Activated T-helper 2 cell treated with anti-CD3 and anti-CD28 coated beads, Interferon-gamma antibody, Interleukin-2, Interleukin-4, amounts not matched to agents 10 μg/mL and 5 μg/mL and 100 μg/mL, durations not matched to agents 14 hours and 24 hours and 36 hours (primary cell): ENCODE measurements around the gene CYSTM1. TPM values are rescaled to one million over a fixed set of nuclear protein-coding genes. Genes with fewer than 3 reads are reported as not detected.
A peak's percentile ranks its signal among the peaks of the same experiment; 100 is the strongest.
"Not testable (repeated sequence)": the region's sequence is repeated elsewhere in the genome, so short reads cannot be mapped to it uniquely, and the experiment has no call there.

Source experiments
- DNase-seq: peaks from one replicate; pipeline ENCODE4 v3.0.0; 2021; ENCODE audit warnings: low spot score
- H3K27ac Mint-ChIP-seq: one replicate; pipeline ENCODE4 v1.8.0; 2021; ENCODE audit warnings: mixed read lengths
- H3K27me3 Mint-ChIP-seq: one replicate; pipeline ENCODE4 v1.8.0; 2021; ENCODE audit warnings: low read depth, mixed read lengths
- H3K36me3 Mint-ChIP-seq: one replicate; pipeline ENCODE4 v1.8.0; 2021; ENCODE audit warnings: low read depth, mixed read lengths
- H3K4me1 Mint-ChIP-seq: one replicate; pipeline ENCODE4 v1.8.0; 2021; ENCODE audit warnings: low read depth, mixed read lengths
- H3K4me3 Mint-ChIP-seq: one replicate; pipeline ENCODE4 v1.8.0; 2021; ENCODE audit warnings: low read depth, mild to moderate bottlenecking, moderate library complexity, mixed read lengths
- H3K9me3 Mint-ChIP-seq: one replicate; pipeline ENCODE4 v1.8.0; 2021; ENCODE audit warnings: mixed read lengths
- intact Hi-C: fragments of 100-400 bp; cut with micrococcal nuclease; formaldehyde crosslinking; loops from one replicate; pipeline ENCODE4 v1.15.1; 2023
- total RNA-seq: library from RNA; stranded (reverse); gene quantifications from 2 replicates; pipeline ENCODE4 v1.2.3, GENCODE V29; 2022

Gene CYSTM1
- total RNA-seq, 1 donor from 2014 or later = 11.3 TPM

GRCh38 chr5:140153255-140153654 lies 21.7 kb upstream of the CYSTM1 start:
- Mint-ChIP-seq H3K4me1 (no peaks in the 10 kb centered on the region), H3K9me3 (no peaks in the 10 kb centered on the region), H3K4me3 (no peak overlapping the region), H3K36me3 (no peaks in the 10 kb centered on the region), H3K27me3 (peaks cover 5% of the 10 kb centered on the region), H3K27ac (no peak overlapping the region)
- DNase-seq = no peak
- intact Hi-C loops = no loop called here

- intact Hi-C loops = no loop called here
- no peak for DNase-seq
- H3K27ac Mint-ChIP-seq = no peak overlapping the region
- peaks cover 2% of the 10 kb centered on the region for H3K27me3 Mint-ChIP-seq
- H3K4me3 Mint-ChIP-seq = no peak overlapping the region
- no peaks in the 10 kb centered on the region for H3K9me3 Mint-ChIP-seq
- no peaks in the 10 kb centered on the region for H3K36me3 Mint-ChIP-seq
- H3K4me1 Mint-ChIP-seq = no peaks in the 10 kb centered on the region
These were observed 21.1 kb upstream of the CYSTM1 start for GRCh38 chr5:140153905-140154304.

- intact Hi-C loops, H3K36me3 Mint-ChIP-seq, H3K27me3 Mint-ChIP-seq, H3K4me1 Mint-ChIP-seq, H3K4me3 Mint-ChIP-seq, H3K9me3 Mint-ChIP-seq, DNase-seq, H3K27ac Mint-ChIP-seq: not testable (repeated sequence)
These were observed 20.1 kb upstream of the CYSTM1 start for GRCh38 chr5:140154710-140155381.

- intact Hi-C loops = loop anchor here (1.0 to 2.0 kb wide), 3 partner anchors 12 to 370 kb away; no protein-coding TSS in a partner anchor
- Mint-ChIP-seq H3K4me3 (peak overlapping the region; percentile 33), H3K27ac (no peak overlapping the region), H3K36me3 (no peaks in the 10 kb centered on the region), H3K9me3 (no peaks in the 10 kb centered on the region), H3K27me3 (peaks cover 4% of the 10 kb centered on the region), H3K4me1 (no peaks in the 10 kb centered on the region)
- peak; percentile 77 for DNase-seq
These were observed 17.8 kb upstream of the CYSTM1 start for GRCh38 chr5:140157032-140157781.

- Mint-ChIP-seq H3K27me3 (peaks cover 9% of the 10 kb centered on the region), H3K9me3 (no peaks in the 10 kb centered on the region), H3K4me3 (no peak overlapping the region), H3K36me3 (no peaks in the 10 kb centered on the region), H3K4me1 (no peaks in the 10 kb centered on the region), H3K27ac (no peak overlapping the region)
- no peak for DNase-seq
- intact Hi-C loops = no loop called here
These were observed 15.7 kb upstream of the CYSTM1 start for GRCh38 chr5:140159014-140159927.

- Mint-ChIP-seq H3K4me1 (no peaks in the 10 kb centered on the region), H3K27me3 (peaks cover 15% of the 10 kb centered on the region), H3K9me3 (no peaks in the 10 kb centered on the region), H3K36me3 (no peaks in the 10 kb centered on the region), H3K4me3 (no peak overlapping the region), H3K27ac (no peak overlapping the region)
- DNase-seq = no peak
- intact Hi-C loops = no loop called here
These were observed 12.7 kb upstream of the CYSTM1 start for GRCh38 chr5:140162275-140162674.

GRCh38 chr5:140162781-140163180 lies 12.2 kb upstream of the CYSTM1 start:
- H3K4me3 Mint-ChIP-seq = no peak overlapping the region
- no peaks in the 10 kb centered on the region for H3K9me3 Mint-ChIP-seq
- peaks cover 16% of the 10 kb centered on the region for H3K27me3 Mint-ChIP-seq
- intact Hi-C loops = no loop called here
- no peak for DNase-seq
- no peaks in the 10 kb centered on the region for H3K36me3 Mint-ChIP-seq
- H3K4me1 Mint-ChIP-seq = no peaks in the 10 kb centered on the region
- no peak overlapping the region for H3K27ac Mint-ChIP-seq

GRCh38 chr5:140165101-140165922 lies 9.7 kb upstream of the CYSTM1 start:
- Mint-ChIP-seq H3K27me3 (peaks cover 16% of the 10 kb centered on the region), H3K4me3 (no peak overlapping the region), H3K4me1 (peaks cover 4% of the 10 kb centered on the region), H3K9me3 (no peaks in the 10 kb centered on the region), H3K27ac (no peak overlapping the region), H3K36me3 (no peaks in the 10 kb centered on the region)
- intact Hi-C loops = no loop called here
- DNase-seq = no peak

- H3K27me3 Mint-ChIP-seq = peaks cover 12% of the 10 kb centered on the region
- no peaks in the 10 kb centered on the region for H3K36me3 Mint-ChIP-seq
- DNase-seq = no peak
- no peak overlapping the region for H3K27ac Mint-ChIP-seq
- no peak overlapping the region for H3K4me3 Mint-ChIP-seq
- H3K4me1 Mint-ChIP-seq = peaks cover 4% of the 10 kb centered on the region
- intact Hi-C loops = no loop called here
- H3K9me3 Mint-ChIP-seq = no peaks in the 10 kb centered on the region
These were observed 9.1 kb upstream of the CYSTM1 start for GRCh38 chr5:140165923-140166270.

GRCh38 chr5:140166911-140167310 lies 8.1 kb upstream of the CYSTM1 start:
- Mint-ChIP-seq H3K4me3 (no peak overlapping the region), H3K9me3 (no peaks in the 10 kb centered on the region), H3K4me1 (peaks cover 4% of the 10 kb centered on the region), H3K36me3 (no peaks in the 10 kb centered on the region), H3K27ac (no peak overlapping the region), H3K27me3 (peaks cover 19% of the 10 kb centered on the region)
- no peak for DNase-seq
- intact Hi-C loops = no loop called here

- intact Hi-C loops = no loop called here
- Mint-ChIP-seq H3K27me3 (peaks cover 21% of the 10 kb centered on the region), H3K36me3 (no peaks in the 10 kb centered on the region), H3K4me3 (no peak overlapping the region), H3K4me1 (peaks cover 4% of the 10 kb centered on the region), H3K27ac (no peak overlapping the region), H3K9me3 (no peaks in the 10 kb centered on the region)
- DNase-seq = no peak
These were observed 6.6 kb upstream of the CYSTM1 start for GRCh38 chr5:140168371-140168770.

- H3K4me3 Mint-ChIP-seq = no peak overlapping the region
- peaks cover 25% of the 10 kb centered on the region for H3K27me3 Mint-ChIP-seq
- no peaks in the 10 kb centered on the region for H3K36me3 Mint-ChIP-seq
- no peak for DNase-seq
- intact Hi-C loops = no loop called here
- H3K27ac Mint-ChIP-seq = no peak overlapping the region
- peaks cover 4% of the 10 kb centered on the region for H3K4me1 Mint-ChIP-seq
- H3K9me3 Mint-ChIP-seq = no peaks in the 10 kb centered on the region
These were observed 5.6 kb upstream of the CYSTM1 start for GRCh38 chr5:140169410-140169809.
